Hematopoietic multipotent progenitor cell treated with erythropoietin and hydrocortisone succinate and interleukin-3 and kit ligand, for 4 days (in vitro differentiated cells): Measurements from ENCODE around the gene USP9X.
"Not testable (repeated sequence)": the region's sequence is repeated elsewhere in the genome, so short reads cannot be mapped to it uniquely, and the experiment has no call there.

Experiments used
- DNase-seq: peaks from one replicate; pipeline ENCODE4 v3.0.0-alpha.2; 2015

Gene USP9X

DNA sequence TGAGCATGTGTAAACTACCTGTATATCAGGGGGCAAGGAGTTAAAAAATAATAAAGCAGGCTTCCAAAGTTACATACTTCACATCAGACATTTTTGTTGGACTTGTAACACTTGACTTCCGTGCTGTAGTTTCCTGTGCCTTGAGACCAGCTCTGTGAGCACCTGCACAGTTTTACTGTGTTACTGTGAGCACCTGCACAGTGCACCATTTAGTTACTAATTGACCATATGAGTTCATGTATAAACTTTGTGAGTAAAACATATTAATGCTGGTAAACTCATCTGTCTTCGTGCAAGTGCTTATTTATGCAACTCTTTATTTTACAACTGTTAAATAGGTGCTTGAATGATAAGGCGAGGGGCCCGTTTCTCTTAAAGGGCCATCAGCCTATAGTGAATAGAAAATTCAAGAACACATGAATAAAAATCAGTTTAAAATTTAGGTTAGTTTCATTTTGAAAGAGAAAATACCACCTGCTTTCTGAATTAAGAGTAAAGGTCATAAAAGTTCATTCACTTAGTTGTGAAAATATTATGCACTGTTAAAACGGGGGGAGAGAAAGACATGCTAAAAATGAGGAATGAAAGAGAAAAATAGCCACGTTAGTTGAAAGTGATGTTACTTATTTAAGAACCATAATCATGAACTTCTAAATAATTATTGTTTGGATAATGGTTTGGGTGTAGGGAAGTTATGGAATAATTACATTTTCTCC is 42.4 kb downstream of the USP9X start:
- DNase-seq = no peak

DNA sequence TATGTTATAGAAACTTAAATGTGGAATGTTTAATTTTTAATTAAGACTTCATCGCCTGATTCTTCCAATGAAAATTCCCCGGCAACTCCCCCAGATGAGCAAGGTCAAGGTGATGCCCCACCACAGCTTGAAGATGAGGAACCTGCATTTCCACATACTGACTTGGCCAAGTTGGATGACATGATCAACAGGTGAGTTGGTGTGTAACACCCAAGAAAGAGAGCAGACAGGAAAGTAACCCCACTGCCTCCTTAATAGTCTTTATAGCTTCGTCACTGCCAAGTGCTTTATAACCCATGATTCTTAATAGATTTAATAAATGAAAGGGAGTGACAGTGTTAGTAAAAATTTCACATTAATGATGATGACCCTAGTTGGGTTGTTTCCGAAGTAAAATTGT is 43.7 kb downstream of the USP9X start:
- DNase-seq = no peak

DNA sequence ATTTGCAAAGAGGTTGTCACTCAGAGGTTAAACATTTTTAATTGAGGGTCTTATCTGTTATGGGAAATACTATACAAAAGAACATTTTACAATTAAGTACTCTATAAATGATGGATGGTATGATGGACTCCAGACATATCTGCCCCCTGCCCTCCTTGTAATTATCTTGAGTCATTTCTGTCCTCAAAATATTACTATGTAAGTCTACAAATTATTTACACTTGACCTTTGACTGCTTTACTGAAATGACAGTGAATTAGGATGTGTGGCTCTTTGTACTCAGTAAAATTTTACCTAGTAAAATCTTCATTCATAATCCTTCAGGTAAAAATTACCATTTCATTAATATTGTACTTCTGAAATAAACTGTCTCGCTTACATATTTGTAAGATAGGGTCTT is 46.5 kb downstream of the USP9X start:
- DNase-seq = no peak

DNA sequence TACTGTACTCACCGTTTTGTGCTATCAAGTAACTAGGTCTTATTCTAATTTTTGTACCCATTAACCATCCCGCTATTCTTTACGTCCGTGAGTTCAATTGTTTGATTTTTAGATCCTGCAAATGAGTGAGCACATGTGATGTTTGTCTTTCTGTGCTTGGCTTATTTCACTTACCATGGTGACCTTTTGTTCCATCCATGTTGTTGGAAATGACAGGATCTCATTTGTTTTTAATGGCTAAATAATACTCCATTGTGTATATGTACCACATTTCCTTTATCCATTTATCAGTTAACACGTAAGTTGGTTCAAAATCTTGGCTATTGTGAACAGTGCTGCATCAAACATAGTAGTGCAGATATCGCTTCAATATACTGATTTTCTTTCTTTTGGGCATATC is 48.3 kb downstream of the USP9X start:
- DNase-seq = no peak

DNA sequence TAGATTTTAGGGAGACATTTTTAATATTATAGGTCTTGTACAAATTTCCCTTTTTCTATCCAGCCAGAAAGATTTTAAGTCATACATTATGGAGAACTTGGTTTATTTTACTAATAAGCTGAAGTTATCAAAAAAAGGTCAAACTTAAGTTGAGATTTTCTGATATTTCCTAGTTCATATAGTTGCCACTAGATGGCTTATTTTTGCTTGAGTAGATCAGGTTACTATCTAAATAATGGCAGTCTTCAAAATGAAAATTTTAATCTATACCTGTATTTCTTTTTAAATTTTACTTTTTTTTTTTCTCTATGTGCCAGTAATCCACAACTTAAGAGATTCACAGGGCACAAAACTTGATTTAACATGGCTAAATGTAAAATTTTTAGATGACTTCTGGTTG is 52.3 kb downstream of the USP9X start:
- DNase-seq = peak; percentile 38

DNA sequence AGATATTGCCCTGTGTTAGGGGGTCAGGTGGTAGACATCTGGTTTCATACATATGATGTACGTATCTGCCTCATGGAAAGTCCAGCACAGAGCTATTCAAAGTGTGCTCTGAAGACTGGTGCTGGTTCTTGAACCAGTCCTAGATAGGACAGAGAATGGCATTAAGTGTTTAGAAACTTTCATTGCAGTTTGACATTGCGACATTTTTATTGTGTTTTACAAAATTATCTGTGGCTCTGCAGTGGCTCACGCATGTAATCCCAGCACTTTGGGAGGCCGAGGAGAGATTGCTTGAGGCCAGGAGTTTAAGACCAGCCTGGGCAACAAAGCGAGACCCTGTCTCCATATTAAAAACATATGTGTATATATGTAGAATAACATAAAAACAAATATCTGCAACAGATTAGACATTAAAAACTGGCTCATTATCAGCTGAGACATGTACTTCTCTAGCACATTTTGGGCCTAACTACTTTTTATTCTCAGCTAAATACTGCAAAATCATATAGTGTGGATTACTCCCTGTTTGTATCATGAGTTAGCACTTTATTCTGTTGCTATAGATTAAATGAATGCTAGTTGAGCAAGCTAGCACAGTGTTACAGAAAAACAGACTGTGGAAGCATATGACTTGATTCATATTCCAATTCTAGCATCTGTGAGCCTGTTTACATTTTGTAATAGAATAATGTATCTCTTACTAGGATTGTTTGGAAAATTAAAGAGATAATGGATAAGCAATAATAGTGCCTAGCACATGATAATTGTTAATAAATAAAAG is 57.1 kb downstream of the USP9X start:
- DNase-seq = no peak

DNA sequence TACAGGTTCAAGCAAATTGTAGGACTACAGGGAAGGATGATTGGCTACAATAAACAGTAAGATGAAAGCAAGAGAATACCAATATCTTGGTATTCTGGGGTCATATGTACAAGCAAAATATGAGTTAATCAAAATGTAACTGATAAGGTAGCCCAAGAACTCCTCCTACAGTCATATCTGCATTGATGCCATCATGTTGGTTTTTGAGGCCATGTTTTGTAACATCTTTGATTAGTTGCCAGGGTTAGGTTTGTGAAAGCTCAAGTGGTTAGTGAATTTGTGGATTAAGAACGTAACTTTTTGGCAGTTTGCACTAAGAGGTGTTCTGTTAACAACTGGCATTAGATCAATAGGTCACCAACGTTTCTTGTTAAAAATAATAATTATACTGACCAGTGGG is 59.6 kb downstream of the USP9X start:
- peak; percentile 51 for DNase-seq

DNA sequence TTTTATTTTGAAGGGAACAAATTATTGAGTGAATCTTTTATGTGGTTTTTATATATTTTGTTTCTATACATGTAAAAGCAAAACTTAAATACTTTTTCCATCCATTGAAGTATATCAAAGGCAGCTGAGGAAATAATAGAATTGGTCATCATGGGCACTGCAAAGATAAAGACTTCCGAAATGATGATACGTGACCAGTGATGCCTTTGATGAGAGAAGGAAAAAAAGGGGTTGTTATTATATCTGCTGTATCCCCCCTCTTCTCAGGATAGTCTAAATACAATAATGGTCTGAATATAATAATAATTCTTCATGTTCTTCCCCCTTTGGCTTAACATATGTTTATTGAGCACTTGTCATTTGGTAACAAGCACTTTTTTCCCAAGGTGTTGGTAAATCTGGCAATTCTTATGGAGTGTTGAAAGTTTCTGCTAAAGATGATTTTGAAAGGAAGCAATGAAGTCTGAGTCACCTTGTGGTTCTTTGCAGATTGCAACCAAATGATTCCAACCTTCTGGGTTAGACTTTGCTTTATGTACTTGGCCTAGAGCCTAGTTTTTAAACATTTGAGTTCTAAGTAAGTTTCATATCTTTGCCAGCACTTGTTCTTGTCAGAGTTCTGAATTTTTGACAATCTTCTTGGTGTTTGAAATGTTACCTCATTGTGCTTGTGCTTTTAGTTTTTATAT is 60.8 kb downstream of the USP9X start:
- DNase-seq = peak; percentile 49

DNA sequence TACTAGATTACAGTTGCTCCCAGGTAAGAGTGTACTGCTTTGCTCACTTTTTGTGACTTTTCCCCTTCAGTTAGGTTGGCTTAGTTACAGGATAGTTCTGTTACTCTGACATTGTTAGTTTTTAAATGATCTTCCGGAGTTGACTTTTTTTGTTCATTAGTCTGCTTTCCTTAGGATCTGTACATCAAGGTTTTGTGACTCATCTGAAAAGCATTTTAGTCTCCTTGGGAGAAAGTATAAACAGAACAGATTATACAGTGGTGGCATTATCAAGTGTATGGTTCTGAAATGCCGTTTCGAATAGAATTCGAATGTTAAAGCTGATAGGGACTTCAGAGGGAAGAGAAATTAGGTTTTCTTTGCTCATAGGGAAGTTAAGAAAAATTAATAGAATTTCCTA is 63.3 kb downstream of the USP9X start:
- DNase-seq = no peak

DNA sequence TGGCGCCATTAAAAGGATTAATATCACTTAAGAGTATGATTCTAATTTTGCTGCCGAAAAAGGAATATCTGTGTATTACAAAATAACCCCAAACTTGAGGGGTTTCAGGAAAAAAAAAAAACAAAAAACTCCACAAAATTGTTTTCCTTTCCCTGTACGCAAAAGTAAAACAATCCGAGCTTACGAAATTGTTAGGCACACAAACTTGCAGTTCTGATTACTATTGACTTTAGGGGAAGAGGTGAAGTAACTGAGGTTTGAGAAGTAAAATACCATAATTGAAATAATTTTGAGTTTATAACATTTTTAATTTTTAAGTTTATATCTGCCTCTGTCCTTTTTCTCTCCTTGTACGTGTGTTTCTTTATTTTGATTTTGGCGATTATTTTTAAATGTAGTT is 64.8 kb downstream of the USP9X start:
- DNase-seq = no peak

DNA sequence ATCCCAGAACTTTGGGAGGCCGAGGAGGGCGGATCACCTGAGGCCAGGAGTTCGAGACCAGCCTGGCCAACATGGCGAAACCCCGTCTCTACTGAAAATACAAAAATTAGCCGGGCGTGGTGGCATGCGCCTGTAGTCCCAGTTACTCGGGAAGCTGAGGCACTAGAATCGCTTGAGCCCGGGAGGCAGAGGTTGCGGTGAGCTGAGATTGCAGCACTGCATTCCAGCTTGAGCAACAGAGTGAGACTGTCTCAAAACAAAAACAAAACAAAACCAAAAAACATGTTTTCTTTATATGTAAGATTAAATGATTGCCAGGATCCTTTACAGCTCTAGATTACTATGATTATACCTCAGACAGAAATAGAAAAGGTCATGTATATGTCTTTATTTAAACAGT is 66.5 kb downstream of the USP9X start:
- DNase-seq = not testable (repeated sequence)

DNA sequence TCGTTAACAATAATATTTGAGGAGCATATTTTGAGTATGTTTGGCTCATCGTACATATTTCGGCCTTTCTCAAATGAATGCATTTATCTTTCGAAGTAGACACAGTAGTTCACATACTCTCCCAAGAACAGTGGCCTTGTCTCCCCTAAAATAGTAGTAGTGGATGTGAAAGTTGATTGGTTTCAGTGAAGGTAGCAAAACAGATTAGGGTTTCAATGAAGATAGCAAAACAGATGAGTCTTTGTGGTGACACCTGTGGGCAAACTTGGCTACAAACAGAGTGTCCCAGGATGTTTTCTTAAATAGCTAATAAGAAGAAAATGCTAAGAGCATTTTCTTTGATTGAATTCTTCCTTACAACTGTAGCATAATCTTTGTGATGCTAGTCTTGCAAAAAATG is 67.0 kb downstream of the USP9X start:
- no peak for DNase-seq

DNA sequence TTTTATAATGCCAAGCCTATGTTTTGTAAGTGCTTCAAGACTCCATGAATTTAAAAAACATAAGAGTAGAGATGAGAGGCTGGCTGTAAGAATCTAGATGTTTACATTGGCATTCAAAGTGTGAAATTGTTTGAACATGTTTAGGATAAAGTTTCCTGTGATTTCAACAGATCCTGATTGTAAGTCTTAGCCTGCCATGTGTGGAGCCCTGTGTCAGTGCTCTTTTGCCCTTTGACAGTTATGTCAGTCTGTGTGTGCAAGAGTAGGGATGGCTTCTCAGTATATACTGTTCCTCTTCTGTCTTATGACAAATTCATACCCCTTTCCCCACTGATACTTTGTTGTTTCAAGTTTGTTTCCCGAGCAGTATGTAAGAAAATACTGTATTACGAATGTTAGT is 68.2 kb downstream of the USP9X start:
- DNase-seq = no peak

DNA sequence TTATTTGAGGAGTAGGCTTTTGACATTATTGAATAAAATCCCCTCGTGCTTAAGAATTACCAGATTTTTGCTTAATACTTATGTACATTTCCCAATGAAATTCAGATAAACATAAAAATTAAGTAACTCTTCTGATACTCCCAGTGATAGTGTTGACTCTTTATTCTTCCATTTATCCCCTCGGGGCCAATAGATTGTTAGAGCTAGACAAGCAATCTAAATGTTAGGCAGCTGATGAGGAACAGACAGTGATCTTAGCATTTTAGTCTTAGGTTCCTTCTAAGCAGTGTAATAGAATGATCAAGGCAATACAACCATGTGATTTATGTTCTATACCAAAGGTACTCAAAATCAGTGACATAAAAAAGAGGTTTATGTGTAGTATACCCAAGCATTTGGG is 68.7 kb downstream of the USP9X start:
- no peak for DNase-seq

DNA sequence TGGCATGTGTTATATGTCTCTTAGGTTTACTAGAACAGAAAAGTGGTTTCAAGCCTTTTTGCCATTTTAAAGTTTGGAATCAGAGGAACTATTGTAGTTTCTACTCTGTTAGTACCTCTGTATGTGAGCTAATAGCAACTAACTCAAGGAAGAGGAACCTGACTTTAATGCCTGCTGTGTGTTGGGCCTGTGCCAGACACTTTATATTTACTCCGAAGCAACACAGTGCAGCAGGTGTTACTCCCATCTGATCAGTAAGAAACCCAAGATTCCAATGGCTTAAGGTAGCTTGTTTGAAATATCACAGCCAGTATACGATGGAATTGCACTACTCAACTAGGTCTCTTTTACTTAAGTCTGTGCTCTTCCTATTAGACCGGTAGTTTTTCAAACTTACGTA is 79.2 kb downstream of the USP9X start:
- peak; percentile 17 for DNase-seq

DNA sequence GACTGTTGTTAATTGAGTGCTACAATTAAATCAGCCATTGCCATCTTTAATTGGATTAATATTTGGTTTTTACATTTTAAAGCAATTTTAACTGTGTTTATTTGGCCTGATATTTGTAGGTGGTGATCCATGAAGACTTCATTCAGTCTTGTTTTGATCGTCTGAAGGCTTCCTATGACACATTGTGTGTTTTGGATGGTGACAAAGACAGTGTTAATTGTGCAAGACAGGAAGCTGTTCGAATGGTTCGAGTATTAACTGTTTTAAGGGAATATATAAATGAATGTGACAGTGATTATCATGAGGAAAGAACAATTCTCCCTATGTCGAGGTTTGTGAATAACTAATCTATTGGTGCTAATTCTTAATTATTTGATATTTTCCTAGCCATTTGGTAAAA is 82.6 kb downstream of the USP9X start:
- DNase-seq = no peak

DNA sequence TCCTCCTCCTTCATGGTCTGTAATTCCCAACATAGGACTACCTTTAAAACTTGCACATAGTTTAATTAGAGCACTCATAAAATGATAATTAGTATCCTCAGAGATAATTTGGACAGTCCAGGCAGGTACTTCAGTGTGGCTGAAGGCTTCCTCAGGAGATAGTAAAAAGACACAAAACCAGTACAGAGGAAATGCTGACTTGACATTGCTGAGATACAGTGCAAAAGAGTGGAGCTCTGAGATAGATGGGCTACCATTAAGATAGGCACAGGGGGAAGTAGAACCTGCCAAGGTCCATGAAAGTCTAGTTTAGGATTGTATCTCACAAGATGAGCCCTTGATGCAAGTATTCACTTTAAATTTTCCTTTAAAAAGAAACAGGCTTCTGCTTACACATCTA is 91.0 kb downstream of the USP9X start:
- DNase-seq = no peak

DNA sequence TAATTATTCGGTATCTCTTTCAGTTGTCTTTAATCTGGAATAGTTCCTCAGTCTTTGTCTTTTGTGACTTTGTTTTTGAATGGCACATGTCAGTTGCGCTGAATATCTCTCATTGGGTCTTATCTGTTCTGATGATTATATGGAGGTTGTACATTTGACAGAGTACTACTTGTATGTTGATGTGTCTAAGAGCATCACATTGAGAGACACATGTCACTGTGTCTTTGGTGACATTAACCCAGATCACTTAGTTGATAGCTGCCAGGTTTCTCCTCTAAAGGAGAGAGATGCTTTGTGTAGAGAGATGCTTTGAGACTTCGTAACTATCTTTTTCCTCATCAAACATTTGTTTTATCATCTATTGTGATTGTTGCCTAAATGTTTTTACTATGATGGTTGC is 92.1 kb downstream of the USP9X start:
- DNase-seq = no peak

DNA sequence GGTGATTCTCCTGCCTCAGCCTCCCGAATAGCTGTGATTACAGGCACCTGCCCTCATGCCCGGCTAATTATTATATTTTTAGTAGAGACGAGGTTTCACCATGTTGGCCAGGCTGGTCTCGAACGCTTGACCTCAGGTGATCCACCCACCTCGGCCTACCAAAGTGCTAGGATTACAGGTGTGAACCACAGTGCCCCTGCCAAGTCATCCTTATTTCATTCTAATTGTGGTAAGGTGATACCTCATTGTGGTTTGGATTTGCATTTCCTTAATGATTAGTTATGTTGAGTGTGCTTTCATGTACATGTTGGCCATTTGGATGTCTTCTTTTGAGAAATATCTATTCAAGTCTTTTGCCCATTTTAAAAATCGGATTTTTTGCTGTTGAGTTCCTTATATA is 93.0 kb downstream of the USP9X start:
- no peak for DNase-seq

DNA sequence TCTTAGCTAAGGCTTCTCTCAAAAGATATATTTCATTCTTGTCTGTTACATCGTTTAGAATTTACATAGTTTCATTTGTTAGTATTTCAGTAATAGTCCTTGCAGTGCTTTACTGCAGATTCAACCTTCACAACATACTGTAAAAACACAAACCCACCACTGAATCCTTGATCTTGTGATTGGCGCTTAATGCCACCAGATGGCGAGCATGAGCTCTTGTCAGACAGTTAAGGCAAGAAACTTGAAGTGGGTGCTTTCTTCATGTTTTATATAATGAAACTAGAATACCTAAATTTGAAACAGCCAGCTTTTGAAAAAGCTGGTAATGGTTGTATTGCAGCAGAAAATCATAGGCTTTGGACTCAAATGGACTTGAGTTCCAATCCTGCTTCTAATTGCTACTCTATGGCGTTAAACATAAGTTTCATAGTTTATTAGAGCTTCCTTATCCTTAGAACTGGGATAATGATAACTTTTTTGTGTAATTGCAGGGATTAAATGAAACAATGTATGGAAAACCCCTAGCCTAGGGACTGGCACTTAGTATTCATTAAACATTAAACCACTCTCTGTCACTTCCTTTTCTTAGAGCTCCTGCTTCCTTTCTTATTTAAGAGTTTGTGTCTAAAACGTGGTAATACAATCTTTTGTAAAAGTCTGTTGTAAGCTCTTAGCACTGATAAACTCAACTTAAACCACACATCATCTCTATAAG is 95.1 kb downstream of the USP9X start:
- peak; percentile 80 for DNase-seq

DNA sequence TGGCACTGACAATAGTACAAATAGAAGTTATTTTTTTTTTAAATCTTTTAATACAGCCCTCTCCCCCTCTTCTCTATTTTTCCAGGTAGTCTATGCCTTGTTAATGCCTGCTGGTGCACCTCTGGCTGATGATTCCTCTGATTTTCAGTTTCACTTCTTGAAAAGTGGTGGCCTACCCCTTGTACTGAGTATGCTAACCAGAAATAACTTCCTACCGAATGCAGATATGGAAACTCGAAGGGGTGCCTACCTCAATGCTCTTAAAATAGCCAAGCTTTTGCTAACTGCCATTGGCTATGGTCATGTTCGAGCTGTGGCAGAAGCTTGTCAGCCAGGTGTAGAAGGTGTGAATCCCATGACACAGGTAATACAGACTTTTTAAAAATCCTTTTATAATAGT is 99.1 kb downstream of the USP9X start:
- DNase-seq = no peak

DNA sequence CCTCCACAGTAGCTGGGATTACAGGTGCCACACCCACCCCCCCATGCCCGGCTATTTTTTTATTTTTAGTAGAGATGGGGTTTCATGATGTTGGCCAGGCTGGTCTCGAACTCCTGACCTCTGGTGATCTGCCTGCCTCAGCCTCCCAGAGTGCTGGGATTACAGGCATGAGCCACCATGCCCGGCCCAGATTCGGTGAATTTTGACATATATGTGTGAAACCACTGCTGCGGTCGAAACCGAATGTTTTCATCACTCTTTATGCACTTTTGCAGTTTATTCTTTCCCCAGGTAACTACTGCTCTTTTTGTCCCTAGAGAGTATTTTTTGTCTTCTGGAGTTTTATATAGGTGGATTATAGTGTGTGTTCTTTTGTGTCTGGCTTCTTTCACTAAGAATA is 101.7 kb downstream of the USP9X start:
- not testable (repeated sequence) for DNase-seq

DNA sequence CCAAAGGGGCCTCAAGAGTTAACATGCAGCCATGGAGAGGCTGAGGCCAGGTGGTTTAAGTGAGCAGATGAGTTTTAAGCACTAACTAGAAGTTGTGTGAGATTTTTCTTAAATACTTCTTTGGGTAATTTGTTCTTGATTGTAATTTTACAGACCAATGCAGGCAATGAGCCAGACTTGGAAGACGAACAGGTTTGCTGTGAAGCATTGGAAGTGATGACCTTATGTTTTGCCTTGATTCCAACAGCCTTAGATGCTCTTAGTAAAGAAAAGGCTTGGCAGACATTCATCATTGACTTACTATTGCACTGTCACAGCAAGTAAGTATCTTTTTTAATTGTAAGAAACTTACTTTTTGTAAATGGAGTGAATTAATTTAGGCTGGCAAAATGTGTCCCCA is 103.9 kb downstream of the USP9X start:
- DNase-seq = no peak

DNA sequence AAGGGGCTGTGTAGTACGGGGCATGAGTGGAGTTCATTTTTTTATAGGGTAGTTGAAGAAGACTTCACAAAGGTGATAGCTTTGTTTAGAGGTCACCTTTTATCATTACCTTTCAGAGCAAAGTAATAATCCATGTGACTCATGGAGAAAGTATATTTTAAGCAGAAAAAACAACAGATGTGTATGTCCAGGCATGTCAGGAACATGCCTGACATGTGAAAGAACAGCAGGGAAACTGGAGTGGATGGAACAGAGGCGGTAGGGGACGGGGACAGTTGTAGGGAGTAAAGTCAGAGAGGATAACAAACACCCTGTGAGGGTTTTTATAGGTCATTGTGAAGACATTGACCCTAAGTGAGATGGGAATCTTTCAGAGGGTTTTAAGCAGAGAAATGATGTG is 107.6 kb downstream of the USP9X start:
- DNase-seq = no peak
